NCI-H2196 treated with DMSO at 0.1 percent for 48 hours (cell line): Measurements from ENCODE around the gene RAPGEF2.

ENCODE experiments used
- DNase-seq: peaks from one replicate; lab custom pipeline; 2025; ENCODE audit not compliant: unreplicated experiment; lab: John Stamatoyannopoulos, UW

RAPGEF2 gene

GRCh38 chr4:159134429-159134828, 31.6 kb downstream of the RAPGEF2 start:
- no peak for DNase-seq

GRCh38 chr4:159137176-159137575, 34.3 kb downstream of the RAPGEF2 start:
- DNase-seq, result peak; percentile 41

- no peak for DNase-seq
Observed at GRCh38 chr4:159138436-159138835, 35.6 kb downstream of the RAPGEF2 start.

GRCh38 chr4:159141193-159141592, 38.3 kb downstream of the RAPGEF2 start:
- no peak for DNase-seq

GRCh38 chr4:159142241-159142640, 39.4 kb downstream of the RAPGEF2 start:
- DNase-seq, result no peak

- no peak for DNase-seq
Observed at GRCh38 chr4:159142681-159143384, 40.0 kb downstream of the RAPGEF2 start.

- DNase-seq, result no peak
Observed at GRCh38 chr4:159143687-159144086, 40.8 kb downstream of the RAPGEF2 start.

GRCh38 chr4:159144112-159144694, 41.3 kb downstream of the RAPGEF2 start:
- DNase-seq, result no peak

GRCh38 chr4:159145318-159145991, 42.6 kb downstream of the RAPGEF2 start:
- no peak for DNase-seq

GRCh38 chr4:159145992-159146330, 43.1 kb downstream of the RAPGEF2 start:
- DNase-seq, result no peak

- peak; percentile 5 for DNase-seq
Observed at GRCh38 chr4:159146488-159146887, 43.6 kb downstream of the RAPGEF2 start.

- no peak for DNase-seq
Observed at GRCh38 chr4:159148441-159148840, 45.6 kb downstream of the RAPGEF2 start.

- no peak for DNase-seq
Observed at GRCh38 chr4:159149666-159150065, 46.8 kb downstream of the RAPGEF2 start.

GRCh38 chr4:159150396-159150795, 47.5 kb downstream of the RAPGEF2 start:
- no peak for DNase-seq

- no peak for DNase-seq
Observed at GRCh38 chr4:159150821-159151390, 48.0 kb downstream of the RAPGEF2 start.

GRCh38 chr4:159151689-159152088, 48.8 kb downstream of the RAPGEF2 start:
- no peak for DNase-seq

GRCh38 chr4:159152181-159152580, 49.3 kb downstream of the RAPGEF2 start:
- no peak for DNase-seq

- no peak for DNase-seq
Observed at GRCh38 chr4:159153669-159154068, 50.8 kb downstream of the RAPGEF2 start.

GRCh38 chr4:159155119-159155518, 52.2 kb downstream of the RAPGEF2 start:
- DNase-seq, result no peak

GRCh38 chr4:159158083-159158617, 55.3 kb downstream of the RAPGEF2 start:
- no peak for DNase-seq

- no peak for DNase-seq
Observed at GRCh38 chr4:159158985-159159384, 56.1 kb downstream of the RAPGEF2 start.

GRCh38 chr4:159159611-159160010, 56.7 kb downstream of the RAPGEF2 start:
- DNase-seq, result no peak
